ENCODE results near the gene IRGM.
"Not testable (repeated sequence)": the region's sequence is repeated elsewhere in the genome, so short reads cannot be mapped to it uniquely, and the experiment has no call there.

Gene IRGM, protein sequence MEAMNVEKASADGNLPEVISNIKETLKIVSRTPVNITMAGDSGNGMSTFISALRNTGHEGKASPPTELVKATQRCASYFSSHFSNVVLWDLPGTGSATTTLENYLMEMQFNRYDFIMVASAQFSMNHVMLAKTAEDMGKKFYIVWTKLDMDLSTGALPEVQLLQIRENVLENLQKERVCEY

DNA sequence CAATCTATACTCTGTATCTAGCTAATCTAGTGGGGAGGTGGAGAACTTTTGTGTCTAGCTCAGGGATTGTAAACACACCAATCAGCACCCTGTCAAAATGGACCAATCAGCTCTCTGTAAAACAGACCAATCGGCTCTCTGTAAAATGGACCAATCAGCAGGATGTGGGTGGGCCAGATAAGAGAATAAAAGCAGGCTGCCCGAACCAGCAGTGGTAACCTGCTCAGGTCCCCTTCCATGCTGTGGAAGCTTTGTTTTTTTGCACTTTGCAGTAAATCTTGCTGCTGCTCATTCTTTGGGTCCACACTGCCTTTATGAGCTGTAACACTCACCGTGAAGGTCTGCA is at the start of gene IRGM:
TSS of gene IRGM (plus strand) at position 214 of the 346 bp plus-strand sequence. CDS start 1,603 bp downstream, outside the sequence.
- DNase-seq (ENCODE audit: low read depth) = not testable (repeated sequence)

DNA sequence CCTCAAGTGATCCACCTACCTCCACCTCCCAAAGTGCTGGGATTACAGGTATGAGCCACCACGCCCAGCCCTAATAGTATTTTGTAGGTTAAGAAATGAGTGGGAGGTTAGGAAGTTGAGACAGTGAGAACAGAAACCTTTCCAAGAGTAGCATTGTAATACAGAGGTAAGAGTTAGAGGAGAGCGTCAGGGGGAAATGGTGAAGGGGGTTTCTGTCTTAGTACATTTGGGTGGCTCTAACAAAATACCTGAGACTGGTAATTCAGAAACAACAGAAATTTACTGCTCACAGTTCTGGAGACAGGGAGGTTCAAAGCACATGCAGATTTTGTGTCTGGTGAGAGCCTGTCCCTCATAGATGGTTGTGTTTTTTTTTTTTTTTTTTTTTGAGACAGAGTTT is 48.9 kb upstream of the IRGM start:
- DNase-seq (ENCODE audit: low read depth) = no peak

DNA sequence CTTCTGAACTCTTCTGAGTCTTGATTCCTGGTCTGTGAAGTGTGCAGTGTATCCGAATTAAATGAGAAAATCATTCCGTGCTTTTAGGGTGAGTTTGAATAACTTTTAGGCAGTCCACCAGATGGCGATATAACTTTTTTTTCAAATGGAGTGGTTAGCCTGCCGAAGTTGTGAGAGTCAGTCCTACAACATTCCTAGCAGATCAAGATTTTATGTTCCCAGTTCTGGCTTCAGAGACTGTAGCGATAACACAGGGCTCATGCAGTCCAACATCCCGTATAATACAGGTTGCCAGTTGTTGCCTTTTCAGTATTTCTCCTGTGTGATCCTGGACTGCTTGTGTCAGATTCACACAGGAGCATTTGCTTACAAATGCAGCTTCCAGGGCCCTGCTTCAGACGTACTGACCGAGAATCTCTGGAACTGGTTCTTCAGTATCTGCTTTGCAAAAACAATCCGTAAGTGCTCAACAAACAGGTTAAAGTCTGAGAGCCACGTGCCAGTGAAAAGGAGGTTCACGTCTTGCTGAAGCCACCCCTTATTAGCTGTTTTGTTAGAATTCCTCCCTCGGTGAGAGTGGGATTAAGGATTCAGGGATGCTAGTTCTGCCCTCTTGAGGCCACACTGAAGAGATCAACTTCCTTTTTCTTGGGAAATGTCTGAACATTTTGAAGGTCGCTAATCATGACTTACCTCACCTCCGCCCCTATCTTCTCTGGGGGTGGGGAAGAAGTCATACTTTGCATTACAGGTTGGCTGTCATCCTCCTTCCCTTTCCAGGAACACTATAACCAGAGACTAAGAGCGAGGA is 45.0 kb upstream of the IRGM start:
- DNase-seq (ENCODE audit: low read depth) = no peak

DNA sequence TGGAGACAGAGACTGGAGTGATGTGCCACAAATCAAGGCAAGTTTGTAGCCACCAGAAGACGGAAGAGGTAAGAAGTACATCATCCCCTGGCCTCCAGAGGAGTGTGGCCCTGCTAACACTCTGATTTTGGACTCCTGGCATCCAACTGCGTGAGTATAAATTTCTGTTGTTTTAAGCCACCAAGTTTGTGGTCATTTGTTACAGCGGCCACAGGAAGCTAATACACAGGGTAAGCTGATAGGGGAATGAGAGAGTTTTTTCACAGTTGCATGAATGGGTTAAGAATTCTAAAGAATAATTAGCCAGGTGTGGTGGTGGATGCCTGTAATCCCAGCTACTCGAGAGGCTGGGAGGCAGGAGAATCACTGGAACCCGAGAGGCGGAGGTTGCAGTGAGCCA is 41.9 kb upstream of the IRGM start:
- no peak for DNase-seq (ENCODE audit: low read depth)

DNA sequence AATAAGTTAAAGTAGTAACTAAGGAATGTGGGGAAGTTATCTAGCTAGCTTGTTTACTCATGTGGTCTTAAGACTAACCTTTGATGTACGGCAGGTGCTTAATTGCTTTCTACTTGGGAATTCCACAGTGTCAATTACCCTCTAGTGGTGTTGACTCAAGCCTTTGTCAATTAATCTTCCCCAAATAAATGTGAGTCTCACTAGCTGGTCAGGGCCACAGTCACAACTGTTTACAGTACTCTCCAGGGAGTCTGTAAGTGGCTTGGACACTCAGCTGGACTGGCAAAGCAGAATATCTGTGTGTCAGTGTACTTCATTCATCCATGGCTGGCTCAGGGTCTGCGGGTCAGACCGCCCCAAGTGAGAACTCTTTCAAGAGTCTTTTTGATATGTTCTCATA is 37.0 kb upstream of the IRGM start:
- DNase-seq (ENCODE audit: low read depth) = no peak

DNA sequence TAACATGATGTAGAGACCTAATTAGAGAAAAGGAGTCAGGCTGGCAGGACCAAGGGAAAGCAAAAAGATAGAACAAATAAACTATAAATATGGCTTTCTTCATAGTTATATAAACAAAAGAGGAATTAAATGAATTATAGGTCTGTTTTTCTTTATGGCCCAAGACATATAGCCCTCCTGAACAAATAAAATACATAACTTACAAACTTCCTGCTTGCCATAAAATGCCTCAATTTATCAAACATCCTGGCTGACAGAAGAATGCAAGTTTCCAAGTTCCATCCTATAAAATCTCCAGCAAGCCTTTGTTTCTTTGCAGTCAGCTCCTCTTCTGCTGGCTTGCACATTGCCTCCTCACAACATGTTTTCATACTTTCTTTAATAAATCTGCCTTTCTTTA is 31.3 kb upstream of the IRGM start:
- DNase-seq (ENCODE audit: low read depth) = no peak

DNA sequence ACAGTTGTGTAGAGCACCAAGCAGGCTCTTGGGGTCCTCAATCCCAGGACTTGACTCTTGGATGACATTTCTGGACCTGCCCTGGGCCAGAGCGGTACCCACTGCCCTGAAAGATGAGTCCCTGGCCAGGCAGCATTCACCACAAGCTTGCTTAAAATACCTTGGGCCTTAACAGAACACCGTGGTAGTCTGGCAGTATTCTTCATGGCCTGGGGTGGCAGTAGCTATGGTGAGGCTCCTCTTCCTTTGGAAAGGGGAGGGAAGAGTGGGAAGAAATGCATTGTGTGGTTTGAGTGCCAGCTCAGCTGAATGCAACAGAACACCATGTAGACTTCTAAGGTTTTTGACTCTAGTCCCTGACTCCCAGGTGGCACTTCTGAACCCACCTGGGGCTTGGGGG is 29.4 kb upstream of the IRGM start:
- no peak for DNase-seq (ENCODE audit: low read depth)

DNA sequence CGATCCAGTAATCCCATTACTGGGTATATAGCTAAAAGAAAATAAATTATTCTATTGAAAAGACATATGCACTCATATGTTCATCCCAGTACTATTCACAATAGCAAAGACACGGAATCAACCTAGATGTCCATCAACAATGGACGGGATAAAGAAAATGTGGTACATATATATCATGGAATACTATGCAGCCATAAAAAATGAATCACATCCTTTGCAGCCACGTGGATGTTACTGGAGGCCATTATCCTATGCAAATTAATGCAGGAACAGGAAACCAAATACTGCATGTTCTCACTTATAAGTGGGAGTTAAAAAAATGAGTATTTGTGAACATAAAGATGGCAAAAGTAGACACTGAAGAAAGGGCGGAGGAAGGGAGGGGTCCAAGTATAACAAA is 16.6 kb upstream of the IRGM start:
- no peak for DNase-seq (ENCODE audit: low read depth)

DNA sequence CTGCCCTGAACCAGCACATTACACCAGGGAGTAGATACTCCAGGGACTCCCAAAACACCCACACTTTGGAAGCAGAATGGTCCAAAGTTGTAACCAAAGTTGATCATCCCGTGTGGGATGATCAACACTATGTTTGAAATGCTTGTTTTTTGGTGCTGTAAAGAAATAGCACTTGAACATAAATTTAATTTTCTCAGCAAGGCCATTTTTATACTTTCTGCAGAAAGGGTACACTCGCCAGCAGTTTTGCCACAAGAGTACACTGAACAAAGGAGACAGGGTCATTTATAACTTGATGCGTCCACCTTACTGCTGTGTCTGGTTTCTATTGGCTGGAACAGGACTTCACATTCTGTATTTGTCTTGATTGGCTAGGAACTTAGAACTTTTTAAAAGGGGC is 14.5 kb upstream of the IRGM start:
- not testable (repeated sequence) for DNase-seq (ENCODE audit: low read depth)

DNA sequence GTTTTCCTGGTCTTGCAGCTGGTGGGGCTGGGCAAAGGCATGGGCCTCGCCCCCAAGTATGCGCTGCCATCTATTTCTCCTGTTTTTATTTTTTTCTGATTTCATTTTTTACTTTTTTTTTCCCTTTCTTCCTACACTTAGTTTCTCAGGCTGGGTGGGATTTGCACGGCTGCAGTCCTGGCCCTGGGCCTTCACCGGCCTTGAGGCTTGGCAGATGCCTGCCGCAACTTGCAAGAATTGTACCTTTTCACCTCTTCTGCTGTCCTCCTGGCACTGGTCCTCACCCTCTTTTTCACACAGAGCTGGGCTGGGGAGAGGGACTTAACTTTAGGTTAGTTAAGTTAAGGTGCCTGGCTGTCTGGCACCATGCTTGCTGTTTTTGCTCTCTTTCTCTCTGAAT is 10.3 kb upstream of the IRGM start:
- DNase-seq (ENCODE audit: low read depth) = no peak

DNA sequence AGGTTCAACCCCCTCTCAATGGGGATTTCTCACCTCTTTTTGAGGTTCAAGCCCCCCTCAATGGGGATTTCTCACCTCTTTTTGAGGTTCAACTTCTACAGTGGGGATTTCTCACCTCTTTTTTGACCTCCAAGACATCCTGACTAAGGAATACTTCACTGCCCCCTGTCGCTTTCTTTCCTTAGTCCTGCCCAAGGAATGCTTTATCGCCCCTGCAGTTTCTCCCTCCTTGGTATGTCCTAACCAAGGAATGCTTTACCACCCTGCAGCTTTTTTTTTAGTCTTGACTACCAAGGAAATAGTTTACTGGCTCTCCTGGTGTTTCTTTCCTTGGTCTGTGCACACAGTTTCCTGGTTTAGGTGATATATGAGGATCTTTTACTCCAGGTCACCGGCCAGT is 9.6 kb upstream of the IRGM start:
- DNase-seq (ENCODE audit: low read depth) = no peak

DNA sequence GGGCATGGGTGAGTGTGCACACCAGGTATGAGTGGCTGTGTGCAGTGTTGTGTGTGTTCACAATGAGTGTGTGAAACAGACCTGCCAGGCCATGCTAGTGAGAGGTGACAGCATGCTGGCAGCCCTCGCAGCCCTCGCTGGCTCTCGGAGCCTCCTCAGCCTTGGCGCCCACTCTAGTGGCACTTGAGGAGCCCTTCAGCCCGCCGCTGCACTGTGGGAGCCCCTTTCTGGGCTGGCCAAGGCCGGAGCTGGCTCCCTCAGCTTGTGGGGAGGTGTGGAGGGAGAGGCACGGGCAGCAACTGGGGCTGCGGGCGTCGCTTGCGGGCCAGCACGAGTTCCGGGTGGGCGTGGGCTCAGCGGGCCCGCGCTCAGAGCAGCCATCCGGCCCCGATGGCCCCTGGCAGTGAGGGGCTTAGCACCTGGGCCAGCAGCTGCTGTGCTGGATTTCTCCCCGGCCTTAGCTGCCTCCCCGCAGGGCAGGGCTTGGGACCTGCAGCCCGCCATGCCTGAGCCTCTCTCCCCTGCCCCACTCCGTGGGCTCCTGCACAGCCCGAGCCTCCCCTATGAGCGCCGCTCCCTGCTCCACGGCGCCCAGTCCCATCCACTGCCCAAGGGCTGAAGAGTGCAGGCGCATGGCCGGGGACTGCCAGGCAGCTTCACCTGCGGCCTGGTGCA is 999 bp upstream of the IRGM start:
- DNase-seq (ENCODE audit: low read depth) = not testable (repeated sequence)

DNA sequence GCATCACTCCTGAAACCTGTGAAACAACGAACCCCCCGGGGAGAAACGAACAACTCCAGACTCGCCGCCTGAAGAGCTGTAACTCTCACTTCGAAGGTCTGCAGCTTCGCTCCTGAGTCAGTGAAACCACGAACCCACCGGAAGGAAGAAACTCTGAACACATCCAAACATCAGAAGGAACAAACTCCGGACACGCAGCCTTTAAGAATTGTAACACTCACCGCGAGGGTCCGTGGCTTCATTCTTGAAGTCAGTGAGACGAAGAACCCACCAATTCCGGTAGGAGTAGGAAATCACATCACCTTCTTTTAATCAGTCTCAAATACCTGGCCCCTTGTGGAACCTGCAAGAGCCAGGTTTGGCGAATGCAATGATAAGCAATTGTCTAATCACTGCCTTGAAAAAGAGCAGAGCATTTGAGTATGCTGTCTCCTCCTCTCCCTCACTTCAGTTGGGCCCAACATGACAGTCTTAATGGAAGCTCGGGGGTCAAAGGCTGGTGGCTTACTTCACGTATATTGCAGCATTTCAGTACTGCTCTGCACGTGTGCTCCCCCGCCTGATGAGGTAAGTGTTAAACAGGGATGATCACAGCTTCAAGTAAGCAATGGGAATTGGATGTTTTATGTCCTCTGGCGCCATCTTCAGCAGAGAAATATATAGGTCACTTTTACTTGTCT is 473 bp downstream of the IRGM start:
- DNase-seq (ENCODE audit: low read depth) = peak; percentile 30

DNA sequence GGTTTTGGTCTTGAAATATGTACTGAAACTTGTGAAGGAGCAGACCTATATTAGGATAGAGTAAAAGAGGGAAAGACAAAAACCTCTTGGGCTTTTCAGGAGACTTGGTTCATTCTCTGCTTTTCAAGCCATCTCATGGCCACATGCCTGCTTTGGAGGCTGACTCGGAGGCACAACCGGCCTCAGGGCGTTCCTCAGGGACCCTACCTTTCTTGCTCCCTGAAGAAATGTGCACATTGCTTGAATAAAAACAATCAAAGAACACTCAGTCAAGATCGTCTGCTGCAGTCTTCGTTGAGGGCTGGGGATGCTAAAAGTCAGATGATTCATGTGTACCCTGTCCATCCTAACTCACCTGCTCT is 994 bp downstream of the IRGM start:
- no peak for DNase-seq (ENCODE audit: low read depth)

DNA sequence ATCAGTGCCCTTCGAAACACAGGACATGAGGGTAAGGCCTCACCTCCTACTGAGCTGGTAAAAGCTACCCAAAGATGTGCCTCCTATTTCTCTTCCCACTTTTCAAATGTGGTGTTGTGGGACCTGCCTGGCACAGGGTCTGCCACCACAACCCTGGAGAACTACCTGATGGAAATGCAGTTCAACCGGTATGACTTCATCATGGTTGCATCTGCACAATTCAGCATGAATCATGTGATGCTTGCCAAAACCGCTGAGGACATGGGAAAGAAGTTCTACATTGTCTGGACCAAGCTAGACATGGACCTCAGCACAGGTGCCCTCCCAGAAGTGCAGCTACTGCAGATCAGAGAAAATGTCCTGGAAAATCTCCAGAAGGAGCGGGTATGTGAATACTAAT is 1.9 kb downstream of the IRGM start:
- DNase-seq (ENCODE audit: low read depth) = no peak

DNA sequence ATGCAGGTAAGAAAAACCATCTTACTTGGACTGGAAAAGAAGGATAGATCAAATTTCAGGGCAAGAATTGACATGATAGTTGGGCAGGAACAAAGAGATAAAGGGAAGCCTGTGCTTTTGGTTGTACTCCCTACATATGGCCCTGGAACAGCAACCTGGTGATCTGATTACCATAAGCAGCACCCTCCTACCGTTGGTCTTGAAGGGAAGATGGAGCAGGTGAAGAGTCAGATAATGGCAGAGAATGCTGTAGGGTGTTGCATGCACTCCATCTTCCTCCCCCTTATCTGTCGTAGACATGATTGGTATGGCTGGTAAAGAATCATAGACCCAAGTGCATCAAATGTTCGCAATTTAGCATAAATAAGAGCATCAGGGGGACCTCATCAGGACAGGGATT is 4.7 kb downstream of the IRGM start:
- no peak for DNase-seq (ENCODE audit: low read depth)

DNA sequence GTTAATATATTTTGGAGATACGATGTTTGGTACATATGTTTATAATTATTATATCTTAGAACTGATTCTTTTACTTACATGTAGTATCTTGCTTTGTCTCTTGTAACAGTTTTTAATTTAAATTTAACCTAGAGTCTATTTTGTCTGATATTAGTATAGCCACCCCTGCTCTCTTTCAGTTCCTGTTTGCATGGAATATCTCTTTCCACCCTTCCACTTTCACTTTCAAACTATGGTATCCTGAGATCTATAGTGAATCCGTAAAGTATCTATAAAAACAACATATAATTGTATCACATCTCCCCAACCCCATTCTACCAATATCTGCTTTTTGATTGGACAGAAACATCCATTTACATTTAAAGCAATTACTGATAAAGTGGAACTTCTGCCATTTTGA is 7.2 kb downstream of the IRGM start:
- DNase-seq (ENCODE audit: low read depth) = no peak

DNA sequence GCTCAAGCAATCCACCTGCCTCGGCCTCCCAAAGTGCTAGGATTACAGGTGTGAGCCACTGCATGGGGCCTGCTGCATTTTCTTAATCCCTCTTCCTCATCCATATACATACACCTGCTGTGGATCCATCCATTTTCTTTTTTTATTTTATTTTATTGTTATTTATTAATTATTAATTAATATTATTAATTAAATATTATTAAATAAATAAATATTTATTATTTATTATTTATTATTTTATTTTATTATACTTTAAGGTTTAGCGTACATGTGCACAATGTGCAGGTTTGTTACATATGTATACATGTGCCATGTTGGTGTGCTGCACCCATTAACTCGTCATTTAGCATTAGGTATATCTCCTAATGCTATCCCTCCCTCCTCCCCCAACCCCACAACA is 10.4 kb downstream of the IRGM start:
- DNase-seq (ENCODE audit: low read depth) = not testable (repeated sequence)

DNA sequence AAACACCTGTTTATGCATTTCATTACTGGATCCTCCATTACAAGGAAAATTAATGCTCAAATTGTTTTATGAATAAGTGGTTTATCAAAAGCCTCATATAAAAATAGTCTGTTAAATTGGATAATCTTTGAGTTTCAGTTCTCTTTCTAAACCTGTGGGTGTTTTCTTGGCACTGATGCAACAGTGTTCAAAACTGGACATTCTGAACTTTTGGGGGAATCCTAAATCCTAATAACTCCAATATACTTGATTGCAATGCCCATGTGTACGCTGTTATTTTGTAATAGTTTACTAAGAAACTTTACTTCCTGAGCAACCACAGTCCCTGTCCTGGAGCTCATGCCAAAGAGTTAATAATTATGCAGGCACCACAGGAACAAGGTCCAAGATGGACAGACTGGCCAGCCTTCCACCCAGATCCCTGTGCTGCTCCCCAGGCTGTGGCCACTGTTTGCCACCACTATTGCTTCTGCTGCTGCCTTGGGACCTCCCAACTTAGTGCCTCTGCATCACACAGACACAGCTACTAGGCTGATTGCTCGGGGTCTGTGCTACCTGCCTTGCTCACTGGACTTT is 14.0 kb downstream of the IRGM start:
- no peak for DNase-seq (ENCODE audit: low read depth)

DNA sequence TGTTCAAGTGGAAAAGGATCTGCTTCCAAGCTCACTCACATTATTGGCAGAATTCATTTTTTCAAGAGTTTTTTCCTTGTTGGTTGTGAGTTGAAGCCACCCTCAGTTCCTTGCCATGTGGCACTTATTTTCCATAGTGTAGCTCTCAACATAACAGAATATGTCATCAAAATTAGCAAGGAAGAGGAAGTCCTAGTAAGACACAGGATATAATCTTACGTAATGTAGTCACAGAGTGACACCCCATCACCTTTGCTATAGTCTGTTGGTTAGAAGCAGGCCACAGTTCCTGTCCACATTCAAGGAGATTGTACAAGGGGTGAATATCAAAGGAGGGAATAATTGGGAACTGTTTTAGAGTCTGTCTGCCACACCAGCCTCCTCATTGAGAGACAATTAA is 15.7 kb downstream of the IRGM start:
- DNase-seq (ENCODE audit: low read depth) = no peak

DNA sequence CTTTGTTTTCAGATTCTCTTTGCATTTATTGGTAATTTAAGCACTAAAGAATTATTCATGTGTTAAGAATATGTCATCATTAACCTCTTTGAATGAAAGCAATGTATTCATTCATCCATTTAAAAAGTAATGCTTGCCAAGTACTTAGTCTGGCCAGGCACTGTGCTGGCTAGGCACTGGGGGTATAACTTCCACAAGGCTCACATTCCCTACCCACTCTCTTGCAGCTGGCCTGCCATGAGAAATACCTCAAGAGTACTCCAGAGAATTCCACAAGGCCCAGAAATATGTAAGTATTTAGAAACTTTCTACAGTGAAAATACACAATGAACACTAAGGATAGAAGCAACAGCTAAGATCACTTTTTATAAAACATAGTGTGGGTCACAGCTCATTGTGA is 33.0 kb downstream of the IRGM start:
- DNase-seq (ENCODE audit: low read depth) = no peak
